K562 (cell line): ENCODE results near the gene SLC2A9. TPM values are rescaled to one million over a fixed set of nuclear protein-coding genes. Genes with fewer than 3 reads are reported as not detected.

Experiments used
- ATAC-seq: fragments of 200-7000 bp; cut with Tn5 transposase; 3 replicates; pipeline ENCODE4 v1.9.1; 2020; ENCODE audit warnings: moderate library complexity
- BruUV-seq: library from RNA; stranded (reverse); fragments of 400-500 nt; replicated peaks from 2 replicates; lab custom pipeline; 2021; lab: Mats Ljungman, UMichigan
- CTCF ChIA-PET: fragments of 300-600 bp; formaldehyde crosslinking; extraction: SDS; loops from one replicate; lab custom pipeline; 2021; ENCODE audit warnings: low intra/inter-chr PET ratio; lab: Yijun Ruan, JAX
- POLR2A ChIA-PET: fragments of 300-600, 350-650 bp; sonication (Branson Sonifier 250); formaldehyde crosslinking; extraction: SDS; loops from one replicate; lab custom pipeline; 2021; ENCODE audit warnings: antibody characterized with exemption, inconsistent platforms; lab: Yijun Ruan, JAX
- DNase-seq, 4 experiments: peaks; one replicate each; pipeline versions ENCODE4 v3.0.0 to v3.0.0-alpha.2; 2011 to 2018; ENCODE audit warnings: low spot score in 3 of 4, mixed read lengths in 3 of 4; ENCODE audit errors: extremely low read depth in 1 of 4
- FAIRE-seq: peaks from 2 replicates; lab custom pipeline; 2011; peaks lifted over from hg19 to GRCh38; lab: Jason Lieb, UNC
- H2AFZ ChIP-seq: 2 replicates; pipeline ENCODE4 v1.6.0; 2011; ENCODE audit warnings: low read depth, low read length, control low read depth, inconsistent platforms
- H3K27ac ChIP-seq: fragments of 200-600 bp; 3 replicates; pipeline ENCODE4 v1.8.0; 2011; ENCODE audit warnings: low read depth, mild to moderate bottlenecking, control low read depth, inconsistent platforms, low read length, moderate library complexity, mixed read lengths; ENCODE audit errors: extremely low read depth
- H3K27me3 ChIP-seq, 2 experiments: fragments of 300-600 bp in 1 of 2; 2 replicates in 1 of 2; 3 replicates in 1 of 2; pipeline versions ENCODE4 v1.6.0 to v1.8.0; 2011; ENCODE audit warnings: inconsistent platforms in 2 of 2, low read length in 2 of 2, mild to moderate bottlenecking in 1 of 2, mixed read lengths in 1 of 2, moderate library complexity in 1 of 2; ENCODE audit not compliant: control insufficient read depth in 2 of 2, insufficient read depth in 2 of 2
- H3K36me3 ChIP-seq: fragments of 300-600 bp; 3 replicates; pipeline ENCODE4 v1.8.0; 2011; ENCODE audit warnings: mild to moderate bottlenecking, low read length, inconsistent platforms; ENCODE audit not compliant: control insufficient read depth, insufficient read depth
- H3K4me1 ChIP-seq, 2 experiments: fragments of 200-600 bp in 1 of 2; replicated peaks in 1 of 2; 2 replicates in 1 of 2; 3 replicates in 1 of 2; pipeline versions ENCODE4 v1.5.1 to v1.8.0; 2011; ENCODE audit warnings: inconsistent platforms in 2 of 2, low read length in 2 of 2, mild to moderate bottlenecking in 1 of 2, mixed read lengths in 1 of 2, moderate library complexity in 1 of 2; ENCODE audit not compliant: control insufficient read depth in 2 of 2, insufficient read depth in 2 of 2
- H3K4me2 ChIP-seq: 2 replicates; pipeline ENCODE4 v1.6.1; 2011; ENCODE audit warnings: low read length, control low read depth, inconsistent platforms, mixed read lengths; ENCODE audit not compliant: insufficient read depth
- H3K4me3 ChIP-seq: fragments of 200-600 bp; sonication (generic), shearing (Covaris generic); 2 replicates; pipeline ENCODE4 v1.5.1; 2016; ENCODE audit warnings: control low read depth, inconsistent platforms
- H3K79me2 ChIP-seq: fragments of 200-600 bp; 3 replicates; pipeline ENCODE4 v1.8.0; 2011; ENCODE audit warnings: low read length, inconsistent platforms; ENCODE audit not compliant: control insufficient read depth, insufficient read depth
- H3K9ac ChIP-seq, 2 experiments: 2 replicates each; pipeline versions ENCODE4 v1.6.0 to v1.6.1; 2011; ENCODE audit warnings: low read depth in 2 of 2, low read length in 2 of 2, control low read depth in 1 of 2, inconsistent platforms in 1 of 2, mild to moderate bottlenecking in 1 of 2, mixed read lengths in 1 of 2; ENCODE audit not compliant: insufficient read depth in 1 of 2
- H3K9me1 ChIP-seq: one replicate; pipeline ENCODE4 v1.6.0; 2011; ENCODE audit warnings: inconsistent platforms, mild to moderate bottlenecking, low read length, moderate library complexity; ENCODE audit not compliant: control insufficient read depth, insufficient read depth
- H3K9me3 ChIP-seq: replicated peaks from 2 replicates; pipeline ENCODE4 v1.5.1; 2011; ENCODE audit warnings: low read depth, low read length, inconsistent platforms; ENCODE audit not compliant: control insufficient read depth, insufficient read depth
- H4K20me1 ChIP-seq: replicated peaks from 2 replicates; pipeline ENCODE4 v1.6.1; 2011; ENCODE audit warnings: low read length, inconsistent platforms, mixed read lengths; ENCODE audit not compliant: control insufficient read depth, insufficient read depth
- ATF1 ChIP-seq, 2 experiments: fragments of 450-650 bp in 1 of 2; IDR thresholded peaks; 2 replicates each; pipeline ENCODE4 v1.6.1; 2016; ENCODE audit warnings: missing compliant biosample characterization in 1 of 2, missing genetic modification characterization in 1 of 2
- BACH1 ChIP-seq: fragments of 200-800 bp; sonication (Bioruptor generic); IDR thresholded peaks from 2 replicates; pipeline ENCODE4 v1.6.1; 2016; ENCODE audit warnings: missing genetic modification characterization, missing compliant biosample characterization
- C11orf30 ChIP-seq: fragments of 450-650 bp; IDR thresholded peaks from 2 replicates; pipeline ENCODE4 v1.6.1; 2016; ENCODE audit warnings: low read depth, mild to moderate bottlenecking
- CBFA2T3 ChIP-seq: fragments of 450-650 bp; IDR thresholded peaks from 2 replicates; pipeline ENCODE4 v1.6.1; 2017
- EP400 ChIP-seq: fragments of 450-650 bp; IDR thresholded peaks from 2 replicates; pipeline ENCODE4 v1.6.1; 2017; ENCODE audit warnings: antibody characterized with exemption, mild to moderate bottlenecking, moderate library complexity
- EWSR1 ChIP-seq: fragments of 450-650 bp; IDR thresholded peaks from 2 replicates; pipeline ENCODE4 v1.6.1; 2018; ENCODE audit warnings: borderline replicate concordance, mild to moderate bottlenecking, low read depth, moderate library complexity; ENCODE audit not compliant: partially characterized antibody
- FOXA1 ChIP-seq: fragments of 450-650 bp; IDR thresholded peaks from 2 replicates; pipeline ENCODE4 v1.6.1; 2016; ENCODE audit warnings: mild to moderate bottlenecking, borderline replicate concordance
- KHSRP ChIP-seq: fragments of 450-650 bp; IDR thresholded peaks from 2 replicates; pipeline ENCODE4 v1.6.1; 2017
- MAFF ChIP-seq: IDR thresholded peaks from 2 replicates; pipeline ENCODE4 v1.6.1; 2012; ENCODE audit warnings: low read length, improper control_type of control experiment
- NCOA2 ChIP-seq, 2 experiments: fragments of 450-650 bp; IDR thresholded peaks; 2 replicates each; pipeline ENCODE4 v1.6.1; 2018; ENCODE audit warnings: mild to moderate bottlenecking in 2 of 2, moderate library complexity in 1 of 2; ENCODE audit not compliant: partially characterized antibody in 2 of 2
- NFE2 ChIP-seq: IDR thresholded peaks from 2 replicates; pipeline ENCODE4 v1.6.1; 2014; ENCODE audit warnings: antibody characterized with exemption, low read depth
- POLR2G ChIP-seq: fragments of 200-400 bp; formaldehyde crosslinking; IDR thresholded peaks from 2 replicates; pipeline ENCODE4 v1.6.1; 2017; ENCODE audit warnings: low read depth, mild to moderate bottlenecking, antibody characterized with exemption, low read length, moderate library complexity
- PRPF4 ChIP-seq: fragments of 200-400 bp; formaldehyde crosslinking; IDR thresholded peaks from one replicate; pipeline ENCODE4 v1.6.1; 2017; ENCODE audit warnings: low read length, low read depth, mild to moderate bottlenecking; ENCODE audit not compliant: insufficient read depth, poor library complexity, severe bottlenecking
- SMAD2 ChIP-seq: fragments of 150-350 bp; IDR thresholded peaks from 2 replicates; pipeline ENCODE4 v1.6.1; 2014; ENCODE audit warnings: low read depth, mild to moderate bottlenecking, low read length
- SNRNP70 ChIP-seq: fragments of 200-400 bp; formaldehyde crosslinking; optimal IDR thresholded peaks from 2 replicates; pipeline ENCODE3; 2017; ENCODE audit warnings: low read depth, low read length
- TAF1 ChIP-seq: IDR thresholded peaks from 2 replicates; pipeline ENCODE4 v1.6.1; 2011; ENCODE audit warnings: mild to moderate bottlenecking, low read length, moderate library complexity; ENCODE audit not compliant: insufficient read depth, control insufficient read depth, severe bottlenecking; ENCODE audit errors: extremely low read depth
- TCF7 ChIP-seq: sonication (generic); IDR thresholded peaks from 2 replicates; pipeline ENCODE4 v1.6.1; 2016; ENCODE audit warnings: antibody characterized with exemption, borderline replicate concordance
- TRIM24 ChIP-seq, 2 experiments: fragments of 450-650 bp; IDR thresholded peaks; 2 replicates each; pipeline ENCODE4 v1.6.1; 2016
- ZBTB26 ChIP-seq: fragments of 450-650 bp; formaldehyde crosslinking; IDR thresholded peaks from 2 replicates; pipeline ENCODE4 v1.4.0; 2022; ENCODE audit warnings: missing genetic modification characterization
- ZC3H8 ChIP-seq: fragments of 450-650 bp; IDR thresholded peaks from 2 replicates; pipeline ENCODE4 v1.6.1; 2017
- ZFP1 ChIP-seq: fragments of 450-650 bp; formaldehyde crosslinking; IDR thresholded peaks from 2 replicates; pipeline ENCODE4 v1.4.0; 2020; ENCODE audit warnings: mild to moderate bottlenecking, mixed read lengths
- ZNF184 ChIP-seq: sonication (generic); formaldehyde crosslinking; IDR thresholded peaks from 2 replicates; pipeline ENCODE4 v1.5.0; 2020; ENCODE audit warnings: missing genetic modification reagents
- ZNF224 ChIP-seq: sonication (generic); formaldehyde crosslinking; IDR thresholded peaks from 2 replicates; pipeline ENCODE4 v1.8.0; 2022; ENCODE audit warnings: mild to moderate bottlenecking, missing genetic modification reagents
- ZNF316 ChIP-seq: fragments of 450-650 bp; IDR thresholded peaks from 2 replicates; pipeline ENCODE4 v1.6.1; 2016
- WGBS: fragments of 100-300 bp; shearing (Covaris generic); methylation state at CpG from one replicate; pipeline ENCODE4 v1.1.6; 2016; ENCODE audit warnings: low coverage, mixed read lengths; ENCODE audit not compliant: insufficient coverage; ENCODE audit errors: missing lambda C conversion rate; 5-methylcytosine and 5-hydroxymethylcytosine counted together
- in situ Hi-C: fragments of 300-500 bp; cut with MboI; formaldehyde crosslinking; loops from 4 replicates; pipeline ENCODE4 v1.15.0; 2018; ENCODE audit warnings: inconsistent platforms, mixed read lengths
- intact Hi-C: fragments of 100-400 bp; cut with micrococcal nuclease; formaldehyde crosslinking; loops from 2 replicates; pipeline ENCODE4 v1.14.2; 2022
- polyA plus RNA-seq, 8 experiments: library from polyadenylated mRNA; depleted of rRNA in 4 of 8; stranded (reverse) in 5 of 8; unstranded in 3 of 8; fragments of >200 nt; fragmentation: Nextera tagmentation in 2 of 8; fragmentation: Illumina TruSeq in 1 of 8; extraction: Ambion mirVana in 2 of 8; extraction: Trizol in 1 of 8; gene quantifications; 2 replicates each; pipeline versions ENCODE4 v1.2.1 to v1.2.3, GENCODE V29; 2011 to 2014; ENCODE audit warnings: inconsistent platforms in 1 of 8, missing spikeins in 1 of 8
- total RNA-seq, 7 experiments: library from RNA; depleted of rRNA in 6 of 7; stranded (reverse); fragments of >200 nt in 6 of 7; fragmentation: Illumina TruSeq in 2 of 7; extraction: Trizol in 2 of 7; gene quantifications; 2 replicates each; pipeline versions ENCODE4 v1.2.1 to v1.2.3, GENCODE V29; 2011 to 2021; ENCODE audit warnings: low replicate concordance in 1 of 7

The SLC2A9 gene
- total and polyA plus RNA-seq, 9 of the 15 experiments (the other 6 are each of a cell fraction or from before 2014, with no cell fraction given) = 0.15 to 1.9 (median 0.76) TPM

GRCh38 chr4:9947168-9948062, 73.9 kb downstream of the SLC2A9 start (continued):
- TF ChIP-seq SMAD2 (no peak), ZNF184 (CRISPR knock-in tag) (no peak), PRPF4 (no peak)
- TF ChIP-seq, all 486 proteins: peak for 0

- no peak overlapping the region for H3K4me2 ChIP-seq
- ChIA-PET CTCF (no interaction called here), POLR2A (interaction anchor here (0.7 kb wide), 1 partner anchor 12 kb away, joined by 3 read pairs; no protein-coding TSS in a partner anchor)
- no peaks in the 10 kb centered on the region for H3K79me2 ChIP-seq
- intact Hi-C loops (no loop called here), in situ Hi-C loops (no loop called here)
- no peak overlapping the region for H3K4me3 ChIP-seq
- BruUV-seq = no TSS peak
- DNase-seq = no peak
- H4K20me1 ChIP-seq = 0 out of 2 replicates have a peak, but pooled peaks cover 3% of the 10 kb centered on the region
- ATAC-seq = no peak
- no peak for FAIRE-seq
- no peak overlapping the region for H3K9ac ChIP-seq
- H3K27me3 ChIP-seq = peaks cover 2 to 60% of the 10 kb centered on the region in 2 experiments; a peak in 4 of 5 replicates
- no peaks in the 10 kb centered on the region for H3K4me1 ChIP-seq
- H3K9me3 ChIP-seq = no peaks in the 10 kb centered on the region
- H2AFZ ChIP-seq = no peak overlapping the region
- 5% methylated on average over 2 of the region's 2 CpGs for WGBS
- peaks cover 2% of the 10 kb centered on the region for H3K9me1 ChIP-seq
- H3K36me3 ChIP-seq = no peaks in the 10 kb centered on the region
- no peak overlapping the region for H3K27ac ChIP-seq
- no peak for TF ChIP-seq ZNF224 (CRISPR knock-in tag)
- TF ChIP-seq KHSRP = no peak
- no peak for TF ChIP-seq TRIM24 (IDR thresholded peaks at IDR 0.05)
- TF ChIP-seq EP400 = no peak
- peak; percentile 88 for TF ChIP-seq ZNF316
- no peak for TF ChIP-seq ZFP1 (CRISPR knock-in tag)
- no peak for TF ChIP-seq TAF1
- TF ChIP-seq MAFF = peak; percentile 82
- peak; percentile 26; the same call in 1 of the 2 replicates for TF ChIP-seq NFE2
- no peak for TF ChIP-seq POLR2G
- TF ChIP-seq CBFA2T3 = no peak
- TF ChIP-seq ATF1 (CRISPR knock-in tag; IDR thresholded peaks at IDR 0.05) = no peak
- no peak for TF ChIP-seq ATF1 (tag; IDR thresholded peaks at IDR 0.05)
- peak; percentile 80 for TF ChIP-seq C11orf30
- no peak for TF ChIP-seq EWSR1
- TF ChIP-seq TCF7 = no peak
- no peak for TF ChIP-seq SNRNP70
- no peak for TF ChIP-seq NCOA2 (IDR thresholded peaks at IDR 0.05; ENCODE audit: partially characterized antibody in 2 of 2)
- no peak for TF ChIP-seq BACH1 (tag)
- no peak for TF ChIP-seq ZC3H8
- TF ChIP-seq FOXA1 = no peak
- no peak for TF ChIP-seq ZBTB26
Measured at GRCh38 chr4:9946170-9946569, 75.1 kb downstream of the SLC2A9 start.
